ENCODE results near the gene DHRSX. TPM values are rescaled to one million over a fixed set of nuclear protein-coding genes. Genes with fewer than 3 reads are reported as not detected.
A peak's percentile ranks its signal among the peaks of the same experiment; 100 is the strongest.

Gene DHRSX
- total RNA-seq, 2 donors from 2014 or later = 19.9 to 21.9 TPM

GRCh38 chrX:2334237-2334636, 166.5 kb downstream of the DHRSX start:
- H3K27ac ChIP-seq = no peak overlapping the region
- H3K9me3 ChIP-seq = no peaks in the 10 kb centered on the region
- no peak for DNase-seq (ENCODE audit: low spot score)
- H3K27me3 ChIP-seq = no peaks in the 10 kb centered on the region
- no peaks in the 10 kb centered on the region for H3K36me3 ChIP-seq
- no peaks in the 10 kb centered on the region for H3K4me1 ChIP-seq
- no peak overlapping the region for H3K4me3 ChIP-seq
- TF ChIP-seq CTCF (IDR thresholded peaks at IDR 0.05) = no peak

DNA sequence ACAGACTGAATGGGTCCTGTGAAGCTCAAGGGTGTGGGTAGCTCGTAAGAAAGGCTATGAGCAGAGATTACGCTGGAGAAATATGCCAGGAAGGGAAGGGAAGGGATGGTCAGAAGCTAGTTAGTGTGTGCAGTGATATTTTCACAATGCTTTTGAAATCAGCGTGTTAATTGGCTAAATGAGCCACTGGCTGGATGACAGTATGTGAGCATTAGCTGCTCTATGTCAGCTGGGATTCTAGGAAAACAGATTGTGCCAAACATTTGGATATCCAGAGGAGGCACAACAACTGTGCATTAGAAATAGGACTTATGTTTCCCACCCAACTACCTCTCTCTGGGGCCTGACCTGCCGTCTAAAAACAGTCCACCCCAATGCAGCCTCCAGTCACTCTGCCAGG, 168.5 kb downstream of the DHRSX start:
- Histone ChIP-seq H3K4me3 (no peak overlapping the region), H3K36me3 (no peaks in the 10 kb centered on the region), H3K9me3 (no peaks in the 10 kb centered on the region), H3K27me3 (no peaks in the 10 kb centered on the region), H3K4me1 (no peaks in the 10 kb centered on the region), H3K27ac (no peak overlapping the region)
- DNase-seq (ENCODE audit: low spot score) = no peak
- no peak for TF ChIP-seq CTCF (IDR thresholded peaks at IDR 0.05)

GRCh38 chrX:2330910-2331309, 169.9 kb downstream of the DHRSX start:
- TF ChIP-seq CTCF (IDR thresholded peaks at IDR 0.05) = no peak
- Histone ChIP-seq H3K27ac (no peak overlapping the region), H3K4me3 (no peak overlapping the region), H3K36me3 (no peaks in the 10 kb centered on the region), H3K9me3 (no peaks in the 10 kb centered on the region), H3K4me1 (no peaks in the 10 kb centered on the region), H3K27me3 (no peaks in the 10 kb centered on the region)
- no peak for DNase-seq (ENCODE audit: low spot score)

DNA sequence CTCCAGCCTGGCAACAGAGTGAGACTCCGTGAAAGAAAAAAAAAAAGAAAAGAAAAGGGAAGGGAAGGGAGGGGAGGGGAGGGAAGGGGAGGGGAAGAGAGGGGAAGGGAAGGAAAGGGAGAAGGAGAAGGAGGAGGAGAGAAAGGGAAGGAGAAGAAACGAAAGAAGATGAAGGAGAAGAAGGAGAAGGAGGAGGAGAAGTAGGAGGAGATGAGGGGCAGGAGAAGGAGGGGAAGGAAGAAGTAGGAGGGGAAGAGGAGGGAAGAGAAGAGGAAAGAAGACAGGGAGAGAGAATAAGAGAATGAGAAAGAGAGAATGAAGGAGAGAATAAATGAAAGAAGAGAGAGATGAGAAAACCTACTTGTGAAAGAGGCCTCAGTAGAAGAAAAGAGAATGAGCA, 170.3 kb downstream of the DHRSX start:
- no peaks in the 10 kb centered on the region for H3K36me3 ChIP-seq
- no peaks in the 10 kb centered on the region for H3K27me3 ChIP-seq
- H3K27ac ChIP-seq = no peak overlapping the region
- H3K4me3 ChIP-seq = no peak overlapping the region
- H3K9me3 ChIP-seq = no peaks in the 10 kb centered on the region
- H3K4me1 ChIP-seq = no peaks in the 10 kb centered on the region
- DNase-seq (ENCODE audit: low spot score) = no peak
- TF ChIP-seq CTCF (IDR thresholded peaks at IDR 0.05) = no peak

GRCh38 chrX:2327423-2327822, 173.4 kb downstream of the DHRSX start:
- no peaks in the 10 kb centered on the region for H3K27me3 ChIP-seq
- no peak for TF ChIP-seq CTCF (IDR thresholded peaks at IDR 0.05)
- H3K4me1 ChIP-seq = no peaks in the 10 kb centered on the region
- no peak overlapping the region for H3K27ac ChIP-seq
- no peak for DNase-seq (ENCODE audit: low spot score)
- no peaks in the 10 kb centered on the region for H3K36me3 ChIP-seq
- no peak overlapping the region for H3K4me3 ChIP-seq
- H3K9me3 ChIP-seq = no peaks in the 10 kb centered on the region

- Histone ChIP-seq H3K4me3 (peak overlapping the region; percentile 52 to 53), H3K27ac (peak overlapping the region; percentile 76 to 82), H3K36me3 (no peaks in the 10 kb centered on the region), H3K4me1 (no peaks in the 10 kb centered on the region), H3K27me3 (no peaks in the 10 kb centered on the region), H3K9me3 (no peaks in the 10 kb centered on the region)
- TF ChIP-seq CTCF (IDR thresholded peaks at IDR 0.05) = no peak
- peak; percentile 90 for DNase-seq (ENCODE audit: low spot score)
These were observed 175.5 kb downstream of the DHRSX start for GRCh38 chrX:2325076-2325784.

Data from right atrium auricular region (tissue), 2 donors.